MG63 (cell line): Measurements from ENCODE around the gene TANGO6. TPM values are rescaled to one million over a fixed set of nuclear protein-coding genes. Genes with fewer than 3 reads are reported as not detected.

Experiments used
- DNase-seq: peaks from one replicate; pipeline ENCODE4 v3.0.0-alpha.2; 2020
- H3K27me3 ChIP-seq: fragments of 250-450 bp; sonication (Bioruptor Pico); 2 replicates; pipeline ENCODE4 v1.5.1; 2020; ENCODE audit warnings: mild to moderate bottlenecking, moderate library complexity
- H3K36me3 ChIP-seq: fragments of 250-450 bp; sonication (Bioruptor Pico); 2 replicates; pipeline ENCODE4 v1.5.1; 2020; ENCODE audit warnings: mild to moderate bottlenecking, moderate library complexity
- H3K4me3 ChIP-seq: fragments of 250-450 bp; sonication (Bioruptor Pico); 2 replicates; pipeline ENCODE4 v1.5.1; 2020; ENCODE audit warnings: mild to moderate bottlenecking, moderate library complexity
- H3K9me3 ChIP-seq: fragments of 250-450 bp; sonication (Bioruptor Pico); 2 replicates; pipeline ENCODE4 v1.5.1; 2020; ENCODE audit warnings: mild to moderate bottlenecking, moderate library complexity
- total RNA-seq: library from RNA; depleted of rRNA; stranded (reverse); fragments of >200 nt; shearing (Covaris generic); gene quantifications from 2 replicates; pipeline ENCODE4 v1.2.3, GENCODE V29; 2014; ENCODE audit warnings: low replicate concordance

Gene TANGO6
- total RNA-seq, 1 experiment from 2014 or later, result 10.8 TPM

DNA sequence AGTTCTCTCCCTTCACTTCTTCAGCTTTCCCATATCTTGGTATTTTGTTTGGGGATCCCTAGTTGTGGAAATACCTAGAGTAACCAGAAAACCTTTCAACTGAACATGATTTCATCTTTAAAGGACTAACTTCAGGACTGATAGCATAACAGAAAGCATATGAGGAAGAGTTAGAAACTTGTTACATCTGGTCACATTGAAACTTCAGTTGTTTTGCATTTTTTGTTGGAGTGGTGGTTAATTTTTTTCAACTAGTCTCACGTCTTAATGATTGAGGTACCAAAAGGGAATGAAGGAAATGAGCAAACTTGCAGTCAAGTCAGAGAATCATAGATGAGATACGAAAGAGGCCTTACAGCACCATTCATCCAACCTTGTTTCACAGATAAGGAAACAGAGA lies 49.6 kb downstream of the TANGO6 start:
- no peak for DNase-seq
- Histone ChIP-seq H3K27me3 (no peaks in the 10 kb centered on the region), H3K4me3 (no peak overlapping the region), H3K9me3 (no peaks in the 10 kb centered on the region), H3K36me3 (no peaks in the 10 kb centered on the region)

DNA sequence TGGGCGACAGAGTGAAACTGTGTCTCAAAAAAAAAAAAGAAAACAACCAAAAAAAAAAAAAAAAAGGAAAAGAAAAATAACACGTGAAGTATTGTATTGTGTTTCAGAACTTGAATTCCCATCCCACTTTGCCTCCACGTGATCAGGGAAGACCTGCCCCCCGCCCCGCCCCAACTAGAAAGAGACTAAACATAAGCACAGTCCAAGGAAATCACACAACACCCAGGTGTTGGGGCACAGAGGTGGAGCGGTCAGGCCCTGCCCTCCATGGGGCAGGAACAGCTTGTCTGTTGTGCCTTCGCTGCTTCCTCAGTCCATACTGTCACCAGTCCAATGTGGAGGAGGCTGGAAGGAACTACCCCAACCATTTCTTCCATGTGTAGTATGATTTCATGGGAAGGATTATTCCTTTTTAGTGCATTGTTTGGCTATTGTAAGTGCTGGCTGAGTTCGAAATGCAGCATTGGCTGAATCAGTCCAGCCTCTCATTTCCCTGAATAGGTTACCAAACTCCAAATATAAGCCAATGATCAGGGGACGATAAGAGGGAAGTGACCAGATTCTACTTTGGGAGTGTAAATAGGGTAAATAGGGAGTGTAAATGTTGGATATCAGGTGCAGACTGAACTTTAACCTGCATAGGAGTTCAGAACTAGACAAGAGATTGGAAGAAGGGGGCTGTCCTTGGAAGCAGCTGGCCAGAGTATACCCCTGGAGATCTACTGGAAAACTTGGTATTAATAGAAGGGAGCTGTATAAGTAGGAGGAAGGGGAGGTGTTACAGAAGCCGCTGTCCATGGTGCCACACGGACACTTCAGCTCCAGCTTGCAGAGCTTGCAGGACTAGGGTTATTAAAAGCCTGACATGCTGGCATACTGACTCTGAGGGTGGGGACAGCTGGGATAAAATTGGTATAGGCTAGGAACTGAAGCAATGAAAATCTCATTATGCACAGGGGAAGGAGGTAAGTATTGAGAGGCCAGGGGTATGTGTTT lies 50.7 kb downstream of the TANGO6 start:
- Histone ChIP-seq H3K9me3 (no peaks in the 10 kb centered on the region), H3K27me3 (no peaks in the 10 kb centered on the region), H3K36me3 (no peaks in the 10 kb centered on the region), H3K4me3 (no peak overlapping the region)
- no peak for DNase-seq

DNA sequence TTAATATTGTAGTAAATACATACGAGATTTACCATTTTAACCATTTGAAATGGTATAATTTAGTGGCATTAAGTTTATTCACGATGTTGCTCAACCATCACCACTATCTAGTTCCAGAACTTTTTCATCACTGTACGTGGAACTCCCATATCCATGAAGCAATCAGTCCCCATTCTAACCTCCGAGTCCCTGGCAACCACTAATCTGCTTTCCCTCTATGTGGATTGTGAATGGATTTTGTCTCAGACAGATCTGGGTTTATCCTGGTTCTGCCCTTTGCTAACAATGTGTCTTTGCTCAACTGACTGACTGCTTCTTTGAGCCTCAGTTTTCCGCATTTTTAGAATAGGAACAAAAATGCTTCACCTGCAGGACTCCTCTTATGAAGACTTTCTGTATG lies 51.4 kb downstream of the TANGO6 start:
- Histone ChIP-seq H3K36me3 (no peaks in the 10 kb centered on the region), H3K4me3 (no peak overlapping the region), H3K27me3 (no peaks in the 10 kb centered on the region), H3K9me3 (no peaks in the 10 kb centered on the region)
- DNase-seq, result no peak

DNA sequence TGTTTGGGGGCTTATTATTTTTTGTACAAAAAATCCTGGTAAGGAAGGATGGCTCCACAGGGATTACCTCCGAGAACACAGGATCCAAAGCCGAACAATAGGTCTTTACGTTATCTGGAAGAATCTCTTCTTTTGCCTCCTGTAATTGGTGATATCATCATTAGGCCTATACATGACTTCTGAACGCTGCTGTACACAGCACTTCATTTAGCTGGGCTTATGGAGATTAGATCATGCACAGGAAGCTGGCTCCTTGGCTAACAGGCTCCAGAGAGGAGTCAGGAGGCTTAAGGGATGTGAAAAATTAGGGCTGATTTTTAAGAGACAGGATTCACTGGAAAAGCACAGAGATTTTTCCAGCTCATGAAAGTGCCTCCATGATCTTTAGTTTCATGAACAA lies 54.7 kb downstream of the TANGO6 start:
- DNase-seq, result no peak
- no peaks in the 10 kb centered on the region for H3K27me3 ChIP-seq
- H3K36me3 ChIP-seq, result no peaks in the 10 kb centered on the region
- H3K9me3 ChIP-seq, result no peaks in the 10 kb centered on the region
- H3K4me3 ChIP-seq, result no peak overlapping the region

DNA sequence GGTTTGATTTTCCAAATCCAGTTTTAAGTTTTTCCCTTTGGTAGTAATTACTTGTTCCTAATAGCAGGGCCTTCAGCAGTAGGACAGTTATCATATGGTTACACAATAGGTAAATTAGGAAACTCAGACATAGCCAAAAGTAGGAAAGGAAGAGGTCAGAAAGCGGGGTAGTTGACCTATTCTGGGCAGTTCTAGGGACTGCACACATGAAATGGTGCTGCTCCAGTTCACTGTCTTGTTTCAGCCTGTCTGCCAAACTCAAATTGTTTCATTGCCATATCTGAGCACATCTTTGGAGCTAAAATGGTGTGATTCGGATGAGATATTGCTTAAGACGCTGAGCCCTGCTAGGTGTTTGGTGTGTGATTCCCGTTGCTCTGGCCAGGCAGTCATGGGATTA lies 56.7 kb downstream of the TANGO6 start:
- no peaks in the 10 kb centered on the region for H3K36me3 ChIP-seq
- no peaks in the 10 kb centered on the region for H3K9me3 ChIP-seq
- DNase-seq, result no peak
- H3K4me3 ChIP-seq, result no peak overlapping the region
- H3K27me3 ChIP-seq, result no peaks in the 10 kb centered on the region

DNA sequence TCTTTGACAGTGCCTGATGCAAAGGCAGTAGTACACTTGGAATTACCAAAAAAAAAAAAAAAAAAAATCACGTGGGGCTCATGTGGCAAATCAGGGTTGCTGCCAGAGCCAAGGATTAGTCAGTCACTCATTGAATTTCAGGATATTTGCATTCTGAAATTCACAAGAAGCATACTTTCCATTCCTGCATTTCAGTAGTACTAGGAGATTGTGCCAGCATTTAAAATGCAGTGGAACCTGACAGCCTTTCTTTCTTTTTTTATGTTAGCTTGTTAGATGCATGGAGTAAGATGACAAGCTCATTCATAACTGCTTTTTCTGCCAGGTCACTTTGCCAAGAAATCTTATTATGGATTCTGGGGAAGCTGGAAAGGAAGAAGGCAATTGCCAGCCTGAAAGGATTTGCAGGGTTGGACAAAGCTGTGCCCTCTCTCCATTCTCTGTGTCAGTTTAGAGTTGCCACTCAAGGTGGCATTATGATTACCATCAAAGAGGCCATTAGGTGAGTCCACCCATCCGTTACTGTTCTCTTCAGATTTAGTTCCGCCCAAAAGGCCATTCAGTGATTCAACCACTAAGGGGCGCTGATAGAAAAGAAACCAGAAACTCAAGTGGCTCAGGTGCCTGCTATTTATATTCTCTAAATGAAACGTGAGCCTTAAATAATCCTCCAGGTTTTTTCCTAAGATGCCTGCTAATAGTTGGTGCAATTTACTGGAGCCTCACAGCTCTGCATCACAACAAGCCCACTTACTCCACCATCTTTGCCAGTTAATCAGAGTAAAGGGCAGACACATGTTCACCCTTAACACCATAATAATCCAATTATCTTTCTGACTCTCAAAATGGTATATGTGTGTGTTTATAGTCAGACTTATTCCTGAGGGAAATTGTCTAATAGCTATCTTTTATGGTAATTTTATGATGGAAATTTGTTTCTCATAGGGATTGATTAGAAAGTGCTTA lies 59.0 kb downstream of the TANGO6 start:
- no peaks in the 10 kb centered on the region for H3K36me3 ChIP-seq
- no peaks in the 10 kb centered on the region for H3K27me3 ChIP-seq
- peak; percentile 9 for DNase-seq
- no peaks in the 10 kb centered on the region for H3K9me3 ChIP-seq
- H3K4me3 ChIP-seq, result no peak overlapping the region

DNA sequence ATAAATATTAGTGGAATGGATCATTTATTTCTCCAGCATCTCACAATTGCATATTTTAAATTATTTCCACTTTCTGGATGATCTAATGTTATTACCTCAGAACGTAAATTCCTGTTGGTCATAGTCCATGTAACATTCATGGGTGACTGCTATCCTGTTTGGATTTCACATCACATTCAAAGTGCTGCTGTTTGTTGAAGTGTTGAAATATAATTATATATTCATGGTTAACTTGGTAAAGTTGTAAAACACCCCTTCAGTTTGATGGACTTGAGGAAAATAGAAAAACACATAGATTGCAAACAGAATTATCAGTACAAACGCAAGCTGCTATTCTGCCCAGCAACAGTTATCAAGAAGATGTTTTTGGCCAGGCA lies 59.6 kb downstream of the TANGO6 start:
- Histone ChIP-seq H3K4me3 (no peak overlapping the region), H3K27me3 (no peaks in the 10 kb centered on the region), H3K36me3 (no peaks in the 10 kb centered on the region), H3K9me3 (no peaks in the 10 kb centered on the region)
- no peak for DNase-seq

DNA sequence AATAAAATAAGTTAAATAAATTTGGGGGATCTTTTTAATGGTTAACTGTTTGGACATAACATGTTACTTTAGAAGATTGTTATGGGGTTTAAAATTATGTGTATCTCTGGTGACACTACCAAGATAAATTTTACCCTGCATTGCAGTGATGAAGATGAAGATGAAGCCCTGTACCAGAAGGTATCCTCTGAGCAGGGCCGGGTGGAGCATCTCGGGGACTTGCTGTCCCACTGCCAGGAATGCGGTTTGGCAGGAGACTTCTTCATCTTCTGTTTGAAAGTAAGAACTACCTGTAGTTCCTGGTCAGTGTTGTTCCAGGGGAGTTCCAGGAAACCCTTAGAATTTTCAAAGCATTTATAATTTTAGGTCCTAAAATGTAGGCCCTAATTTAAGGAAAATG lies 64.0 kb downstream of the TANGO6 start:
- no peaks in the 10 kb centered on the region for H3K27me3 ChIP-seq
- H3K36me3 ChIP-seq, result no peaks in the 10 kb centered on the region
- DNase-seq, result no peak
- no peaks in the 10 kb centered on the region for H3K9me3 ChIP-seq
- no peak overlapping the region for H3K4me3 ChIP-seq

DNA sequence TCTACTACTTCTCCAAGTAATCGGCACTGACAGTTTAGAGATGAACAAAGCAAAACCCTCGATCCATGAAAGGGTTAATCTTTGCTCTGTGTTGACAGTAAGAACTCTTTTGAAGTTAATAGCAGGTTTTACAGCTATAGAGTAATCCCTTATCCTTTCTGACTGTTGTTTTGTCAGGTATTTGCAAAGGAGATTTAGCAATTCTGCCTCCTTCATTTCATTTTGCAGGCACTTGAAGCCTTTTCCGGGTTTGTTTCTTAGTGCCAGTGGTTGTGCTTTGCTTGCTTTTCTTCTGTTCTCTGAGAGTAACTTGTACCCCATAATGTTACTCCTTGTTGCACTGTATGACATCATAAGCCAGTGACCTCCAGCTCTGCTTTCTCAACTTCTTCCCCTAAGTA lies 64.5 kb downstream of the TANGO6 start:
- Histone ChIP-seq H3K9me3 (no peaks in the 10 kb centered on the region), H3K4me3 (no peak overlapping the region), H3K27me3 (no peaks in the 10 kb centered on the region), H3K36me3 (no peaks in the 10 kb centered on the region)
- DNase-seq, result no peak

DNA sequence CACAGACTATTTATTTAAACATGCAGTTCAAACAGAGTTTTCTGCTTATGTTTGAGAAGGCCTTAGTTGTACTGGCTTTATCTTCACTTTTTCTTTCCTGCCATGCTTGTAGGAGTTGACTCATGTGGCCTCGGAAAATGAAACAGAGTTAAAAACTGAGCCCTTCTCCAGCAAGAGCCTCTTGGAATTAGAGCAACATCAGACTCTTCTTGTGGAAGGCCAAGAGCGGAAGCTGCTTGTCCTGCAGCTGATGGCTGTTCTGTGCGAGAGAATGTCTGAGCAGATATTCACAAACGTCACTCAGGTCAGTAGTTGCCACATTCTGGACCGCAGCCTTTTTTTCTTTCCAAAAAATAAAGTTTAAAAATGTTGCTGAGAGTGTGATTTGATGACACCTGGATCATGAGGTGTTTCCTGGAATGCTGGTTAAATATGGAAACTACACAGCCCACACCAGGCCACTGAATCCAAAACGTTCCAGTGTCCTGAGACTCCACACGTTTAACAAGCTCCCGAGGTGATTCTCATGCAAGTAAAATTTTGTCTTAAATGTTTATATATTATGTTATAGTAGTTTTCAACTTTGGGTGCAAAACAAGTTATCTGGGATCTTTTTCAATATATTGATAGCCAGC lies 65.9 kb downstream of the TANGO6 start:
- Histone ChIP-seq H3K36me3 (no peaks in the 10 kb centered on the region), H3K27me3 (no peaks in the 10 kb centered on the region), H3K4me3 (no peak overlapping the region), H3K9me3 (no peaks in the 10 kb centered on the region)
- DNase-seq, result no peak

DNA sequence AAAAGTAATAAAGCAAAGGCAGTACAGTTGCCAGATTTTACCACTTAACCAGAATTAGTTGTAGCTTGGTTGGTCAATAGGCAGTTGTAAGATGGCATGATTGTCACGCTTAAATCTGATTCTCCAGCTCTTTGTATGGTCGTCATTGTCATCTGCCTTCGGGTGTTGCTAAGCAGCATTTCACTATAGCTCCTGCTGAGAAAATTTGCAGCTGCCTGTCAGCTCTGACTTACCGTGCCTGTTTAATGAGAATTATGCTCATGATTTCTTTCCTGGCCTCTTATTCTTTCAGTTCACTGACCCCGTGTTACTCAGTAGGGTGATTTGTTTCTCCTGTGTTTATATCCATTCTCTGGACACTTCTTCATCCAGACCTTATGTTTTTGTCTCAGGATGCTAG lies 66.7 kb downstream of the TANGO6 start:
- DNase-seq, result no peak
- Histone ChIP-seq H3K4me3 (no peak overlapping the region), H3K9me3 (no peaks in the 10 kb centered on the region), H3K27me3 (no peaks in the 10 kb centered on the region), H3K36me3 (no peaks in the 10 kb centered on the region)

DNA sequence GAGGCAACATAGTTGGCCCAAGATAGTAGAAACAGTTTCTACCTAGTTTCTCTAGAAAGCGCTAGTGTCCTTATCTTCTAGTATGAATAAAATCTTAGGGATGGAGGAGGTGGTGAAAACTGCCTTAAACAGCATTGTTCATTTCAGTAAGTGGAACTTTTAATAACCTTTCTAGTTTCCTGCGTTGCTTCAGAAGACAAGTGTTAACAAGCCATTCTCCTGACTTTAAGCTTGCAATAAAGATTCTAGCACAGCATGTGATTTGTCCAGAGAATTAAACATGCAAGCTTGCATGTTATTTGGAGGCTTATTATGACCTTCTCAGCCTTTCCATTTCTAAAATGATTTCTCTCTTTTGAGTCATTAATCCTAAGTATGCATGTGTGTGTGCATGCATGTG lies 72.3 kb downstream of the TANGO6 start:
- H3K36me3 ChIP-seq, result no peaks in the 10 kb centered on the region
- no peaks in the 10 kb centered on the region for H3K27me3 ChIP-seq
- DNase-seq, result no peak

DNA sequence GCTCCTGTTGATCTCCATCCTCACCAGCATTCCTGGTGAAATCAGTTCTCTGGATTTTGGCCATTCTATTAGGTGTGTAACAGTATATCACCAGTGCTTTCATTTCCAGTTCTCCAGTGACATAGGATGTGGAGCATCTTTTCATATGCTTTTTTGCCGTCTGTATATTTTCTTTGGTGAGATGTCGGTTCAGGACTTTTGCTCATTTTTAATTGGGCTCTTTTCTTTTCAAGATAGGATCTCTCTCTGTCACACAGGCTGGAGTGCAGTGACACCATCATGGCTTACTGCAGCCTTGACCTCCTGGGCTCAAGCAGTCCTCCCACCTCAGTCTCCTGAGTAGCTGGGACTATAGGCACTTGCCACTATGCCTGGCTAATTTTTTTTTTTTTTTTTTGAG lies 74.2 kb downstream of the TANGO6 start:
- H3K27me3 ChIP-seq, result no peaks in the 10 kb centered on the region

More for the DNA sequence above, 72.3 kb downstream of the TANGO6 start:
- Histone ChIP-seq H3K9me3 (no peaks in the 10 kb centered on the region), H3K4me3 (no peak overlapping the region)

DNA sequence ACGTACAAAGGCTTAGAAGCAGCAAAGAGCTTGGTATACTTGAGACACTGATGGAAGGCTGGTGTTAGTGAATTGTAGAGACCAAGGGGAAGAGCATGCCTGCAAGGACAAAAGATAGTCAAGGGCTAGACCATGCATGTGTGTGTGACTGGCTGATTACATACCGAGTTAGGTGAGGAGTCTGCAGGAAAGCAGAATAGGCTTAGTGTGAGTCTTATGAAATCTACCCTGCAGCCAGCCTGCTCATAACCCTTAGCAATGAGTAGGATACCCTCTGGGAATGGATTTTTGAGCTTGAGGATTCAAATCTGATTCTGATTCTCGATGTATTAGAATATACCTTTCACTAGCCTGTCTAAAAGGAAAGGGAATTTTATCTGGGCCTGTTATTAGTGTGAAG lies 77.0 kb downstream of the TANGO6 start:
- no peak for DNase-seq
- Histone ChIP-seq H3K4me3 (no peak overlapping the region), H3K27me3 (no peaks in the 10 kb centered on the region), H3K36me3 (no peaks in the 10 kb centered on the region), H3K9me3 (no peaks in the 10 kb centered on the region)

More for the DNA sequence above, 74.2 kb downstream of the TANGO6 start:
- no peak for DNase-seq
- no peaks in the 10 kb centered on the region for H3K9me3 ChIP-seq
- H3K36me3 ChIP-seq, result no peaks in the 10 kb centered on the region
- no peak overlapping the region for H3K4me3 ChIP-seq

DNA sequence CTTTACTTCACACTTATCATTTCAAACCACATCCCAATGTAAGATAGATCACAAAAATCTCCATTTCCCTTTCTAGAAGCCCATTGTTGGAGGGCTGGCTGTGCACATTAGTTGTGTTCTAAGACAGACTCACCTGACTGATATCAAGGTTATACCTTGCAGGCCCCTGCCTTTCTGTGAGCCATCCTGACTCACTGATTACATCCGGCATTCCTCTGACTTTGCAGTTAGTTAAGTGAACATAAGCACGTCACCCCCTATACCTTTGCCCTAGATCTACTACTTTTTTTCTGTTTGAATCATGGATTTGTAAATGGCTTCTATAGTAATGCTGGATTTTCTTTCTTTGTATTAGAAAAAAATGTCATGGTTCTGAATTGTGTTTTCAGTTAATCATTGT lies 78.3 kb downstream of the TANGO6 start:
- no peaks in the 10 kb centered on the region for H3K36me3 ChIP-seq
- H3K9me3 ChIP-seq, result no peaks in the 10 kb centered on the region
- no peak for DNase-seq
- no peaks in the 10 kb centered on the region for H3K27me3 ChIP-seq
- no peak overlapping the region for H3K4me3 ChIP-seq

DNA sequence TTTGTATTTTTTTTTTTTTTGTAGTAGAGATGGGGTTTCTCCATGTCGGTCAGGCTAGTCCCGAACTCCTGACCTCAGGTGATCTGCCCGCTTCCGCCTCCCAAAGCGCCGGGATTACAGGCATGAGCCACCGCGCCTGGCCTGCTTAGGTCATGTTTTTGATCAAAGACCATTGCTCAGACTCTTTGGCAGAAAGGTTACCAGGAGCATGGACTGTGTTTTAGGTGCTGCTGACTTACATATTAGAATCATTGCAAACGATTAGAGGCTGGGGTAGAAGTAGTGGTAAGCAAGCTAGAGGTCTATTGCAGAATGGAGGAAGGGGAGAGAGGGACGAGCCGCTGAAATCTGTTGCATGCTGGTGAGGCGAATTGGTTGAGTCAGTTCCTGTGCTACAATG lies 79.8 kb downstream of the TANGO6 start:
- DNase-seq, result no peak
- Histone ChIP-seq H3K36me3 (no peaks in the 10 kb centered on the region), H3K4me3 (no peak overlapping the region), H3K27me3 (no peaks in the 10 kb centered on the region), H3K9me3 (no peaks in the 10 kb centered on the region)

DNA sequence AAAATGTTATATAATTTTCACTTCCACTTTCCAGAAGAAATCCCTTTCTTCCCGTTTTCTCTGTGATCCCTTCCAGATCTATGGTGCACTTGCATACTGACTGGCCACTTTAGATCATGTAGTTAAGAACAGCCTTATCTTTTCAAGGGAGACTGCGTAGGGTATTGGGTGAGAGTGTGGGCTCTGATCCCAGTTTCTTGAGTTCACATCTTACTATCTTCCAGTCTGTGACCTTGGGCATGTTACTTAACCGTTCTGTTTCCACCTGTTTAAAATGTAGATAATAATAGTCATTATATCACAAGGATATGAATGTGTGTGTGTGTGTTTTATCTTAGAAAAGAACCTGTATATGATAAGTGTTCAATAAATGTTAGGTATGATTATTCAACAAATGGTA lies 83.7 kb downstream of the TANGO6 start:
- Histone ChIP-seq H3K4me3 (no peak overlapping the region), H3K36me3 (no peaks in the 10 kb centered on the region), H3K9me3 (no peaks in the 10 kb centered on the region), H3K27me3 (no peaks in the 10 kb centered on the region)
- no peak for DNase-seq
